Activated T-cell treated with anti-CD3 and anti-CD28 coated beads, Interleukin-2, amount 50 U/mL, for 48 hours (primary cell): ENCODE results near the gene NFIB.

Experiments used
- DNase-seq, 2 experiments: peaks; one replicate each; pipeline ENCODE4 v3.0.0-alpha.2; 2020

Gene NFIB

DNA sequence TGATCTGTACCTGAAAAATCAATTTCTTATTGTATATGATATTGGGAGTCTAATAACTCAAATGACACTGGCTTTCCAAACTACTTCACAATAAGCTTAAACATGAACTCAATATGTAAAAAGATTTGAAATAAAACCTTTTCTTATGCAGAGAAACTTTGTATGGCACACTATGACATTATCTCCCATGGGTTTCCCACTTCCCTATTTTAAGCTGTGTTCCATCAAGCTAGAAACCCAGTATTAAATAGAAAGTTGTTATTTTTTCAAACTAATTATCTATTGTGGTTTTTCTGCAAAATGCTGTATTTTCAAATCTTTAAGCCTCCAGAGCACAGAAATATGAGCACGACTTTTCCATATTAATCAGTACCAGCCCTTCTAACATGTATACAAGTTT lies 174.7 kb downstream of the NFIB start:
- DNase-seq: no peak

DNA sequence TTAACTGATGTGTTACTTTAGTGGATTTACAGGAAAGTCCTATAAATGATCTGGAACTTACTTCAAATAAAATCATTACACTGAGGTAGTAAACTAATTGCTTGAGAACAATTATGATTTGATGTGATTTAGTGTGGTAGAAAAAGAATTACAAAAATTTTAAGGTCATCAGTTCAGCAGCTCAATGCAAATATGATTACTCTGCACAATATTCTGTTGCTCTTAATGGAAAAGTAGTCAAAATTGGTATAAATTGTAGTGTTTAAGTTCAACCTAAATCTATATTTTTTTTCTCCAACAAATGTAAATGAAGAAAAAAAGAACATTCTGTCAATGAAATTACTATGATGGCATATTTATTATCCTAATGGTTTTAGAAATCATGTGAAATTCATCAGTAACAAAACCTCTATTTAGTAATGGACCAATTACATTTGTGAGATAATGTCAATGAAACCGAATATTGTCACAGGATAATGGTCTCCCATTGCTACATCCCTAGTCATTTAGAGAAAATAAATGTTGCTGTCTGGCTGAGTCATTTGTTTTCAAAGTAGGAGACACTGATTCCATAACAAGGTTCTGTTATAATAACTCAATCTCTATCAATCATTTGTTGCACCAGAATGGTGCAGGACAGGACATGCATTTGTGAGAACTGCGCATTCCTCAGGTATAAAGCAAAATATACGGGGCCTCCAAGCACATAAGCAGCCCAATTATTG lies 177.1 kb downstream of the NFIB start:
- DNase-seq: no peak

DNA sequence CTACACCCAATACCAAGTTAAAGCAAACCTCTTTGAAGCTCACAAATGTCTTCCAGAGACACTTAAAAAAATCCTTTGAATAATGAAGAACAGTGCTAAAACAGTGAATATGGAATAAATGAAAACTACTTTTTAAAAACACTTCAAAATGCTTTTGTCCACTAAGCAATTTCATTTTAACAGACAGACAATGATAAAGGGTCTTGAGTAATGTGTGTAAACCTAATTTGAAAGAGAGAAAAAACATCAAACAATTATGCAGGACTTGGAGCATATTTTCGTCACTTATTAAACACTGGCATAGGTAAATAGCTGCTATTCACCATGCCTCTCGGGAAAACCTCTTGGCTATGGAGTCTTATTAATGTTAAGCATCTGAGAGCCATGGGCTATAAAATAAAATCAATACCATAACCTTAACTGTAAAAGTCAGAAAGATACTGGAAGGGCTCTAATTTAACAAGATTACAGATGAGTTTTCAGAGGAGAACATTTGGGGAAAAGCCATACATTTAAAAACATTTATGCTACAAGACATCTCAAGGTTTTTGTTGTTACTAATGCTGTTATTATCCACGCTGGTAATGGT lies 177.8 kb downstream of the NFIB start:
- no peak for DNase-seq

DNA sequence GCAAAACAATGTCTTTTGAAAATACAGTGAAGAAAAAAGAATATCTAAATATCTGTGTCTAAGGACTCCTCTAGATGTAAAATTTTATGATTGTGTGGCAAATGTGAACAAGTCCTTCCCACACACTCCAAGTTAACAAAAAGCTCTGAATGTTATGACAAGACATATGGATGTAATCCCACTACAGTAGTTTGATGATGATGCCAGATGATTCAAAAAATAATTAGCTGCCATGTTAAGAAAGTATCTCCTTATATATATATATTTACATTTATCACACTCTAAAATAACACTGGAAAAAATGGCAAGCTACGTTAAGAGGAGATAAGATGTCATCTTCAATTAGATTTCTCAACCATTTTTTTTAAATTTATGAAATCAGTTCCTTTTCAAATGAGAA lies 178.5 kb downstream of the NFIB start:
- no peak for DNase-seq

DNA sequence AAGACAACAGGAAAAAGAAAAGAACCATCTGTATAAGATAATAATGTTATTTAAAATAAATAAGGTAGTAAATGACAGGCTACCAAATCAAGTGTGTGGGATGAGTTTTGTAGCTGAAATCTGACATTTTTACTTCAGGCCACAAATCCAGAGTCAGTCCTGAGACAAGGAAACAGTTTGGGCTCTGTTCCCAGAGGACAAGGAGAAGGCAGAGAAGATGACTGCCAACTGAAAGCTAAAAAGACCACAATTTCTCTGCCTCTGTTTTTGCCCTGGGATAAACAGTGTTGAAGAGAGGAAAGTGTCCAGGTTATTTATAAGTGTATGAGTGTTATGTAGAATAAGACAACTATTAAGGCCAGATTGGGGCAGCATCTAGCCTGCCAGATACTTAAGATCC lies 180.5 kb downstream of the NFIB start:
- DNase-seq: no peak

DNA sequence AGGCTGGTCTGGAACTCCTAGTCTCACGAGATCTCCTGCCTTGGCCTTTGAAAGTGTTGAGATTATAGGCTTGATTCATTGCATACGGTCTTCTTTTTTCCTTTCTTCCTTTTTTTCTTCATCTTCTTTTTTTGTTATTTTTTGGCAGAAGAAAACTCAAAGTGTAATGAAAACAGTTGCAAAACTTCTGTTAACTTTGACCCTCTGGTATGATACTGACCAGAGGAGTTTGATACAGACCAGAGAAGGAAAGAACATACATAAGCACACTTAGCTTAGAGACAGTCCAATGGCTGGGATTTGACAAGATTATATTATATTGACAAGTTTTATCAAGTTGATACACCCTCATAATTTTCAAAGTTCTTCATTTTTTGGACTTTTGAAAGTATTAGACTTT lies 181.2 kb downstream of the NFIB start:
- DNase-seq: no peak

DNA sequence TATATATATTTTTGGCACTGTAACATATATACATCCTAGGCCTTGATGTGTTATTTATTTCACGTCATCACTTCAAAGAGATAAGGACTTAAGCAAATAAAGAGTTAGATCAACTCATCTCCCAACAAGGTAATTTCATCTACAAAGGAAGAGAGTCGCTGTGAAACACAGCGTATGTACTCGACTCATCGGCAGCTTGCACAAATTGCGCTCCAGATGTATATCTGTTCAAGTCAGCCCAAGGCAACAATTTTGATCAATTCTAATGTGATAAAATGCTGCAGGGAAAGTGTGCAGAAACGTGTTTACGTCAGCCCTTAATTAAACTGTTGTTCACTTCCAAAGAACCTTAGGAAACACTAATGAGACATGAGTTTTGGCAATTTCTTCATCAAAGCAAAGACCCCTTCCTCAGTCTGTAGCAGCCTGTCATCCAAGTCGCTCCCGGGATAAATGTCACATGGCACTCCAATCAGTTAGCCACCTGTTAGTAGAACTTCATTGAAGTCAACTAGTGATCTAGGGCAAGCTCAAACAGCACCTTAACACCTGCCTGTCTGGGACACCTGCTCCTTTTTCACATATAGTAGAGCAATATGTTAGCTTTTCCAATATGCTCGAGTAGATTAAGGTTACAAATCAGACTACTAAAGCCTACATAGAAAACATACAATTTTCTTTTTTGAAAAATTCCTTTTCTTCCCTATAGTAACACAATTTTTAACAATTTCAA lies 182.4 kb downstream of the NFIB start:
- no peak for DNase-seq

DNA sequence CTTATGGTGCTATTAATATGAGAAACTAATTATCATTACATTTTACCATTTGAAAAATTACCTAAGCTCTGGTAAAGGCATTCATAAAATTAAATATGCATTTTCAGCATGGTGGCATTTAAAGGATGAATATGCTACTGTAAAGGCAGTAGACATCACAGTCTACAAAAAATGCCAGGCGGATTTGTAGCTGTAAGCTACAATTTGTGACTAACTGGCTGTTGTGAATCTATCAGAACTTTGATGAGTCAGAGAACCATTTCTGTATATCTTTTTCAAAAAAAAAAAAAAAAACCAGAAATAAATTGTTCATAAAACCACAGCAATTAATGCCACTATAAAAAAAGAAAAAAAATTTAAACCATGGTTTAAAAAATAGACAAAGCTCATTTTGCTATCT lies 186.3 kb downstream of the NFIB start:
- no peak for DNase-seq

DNA sequence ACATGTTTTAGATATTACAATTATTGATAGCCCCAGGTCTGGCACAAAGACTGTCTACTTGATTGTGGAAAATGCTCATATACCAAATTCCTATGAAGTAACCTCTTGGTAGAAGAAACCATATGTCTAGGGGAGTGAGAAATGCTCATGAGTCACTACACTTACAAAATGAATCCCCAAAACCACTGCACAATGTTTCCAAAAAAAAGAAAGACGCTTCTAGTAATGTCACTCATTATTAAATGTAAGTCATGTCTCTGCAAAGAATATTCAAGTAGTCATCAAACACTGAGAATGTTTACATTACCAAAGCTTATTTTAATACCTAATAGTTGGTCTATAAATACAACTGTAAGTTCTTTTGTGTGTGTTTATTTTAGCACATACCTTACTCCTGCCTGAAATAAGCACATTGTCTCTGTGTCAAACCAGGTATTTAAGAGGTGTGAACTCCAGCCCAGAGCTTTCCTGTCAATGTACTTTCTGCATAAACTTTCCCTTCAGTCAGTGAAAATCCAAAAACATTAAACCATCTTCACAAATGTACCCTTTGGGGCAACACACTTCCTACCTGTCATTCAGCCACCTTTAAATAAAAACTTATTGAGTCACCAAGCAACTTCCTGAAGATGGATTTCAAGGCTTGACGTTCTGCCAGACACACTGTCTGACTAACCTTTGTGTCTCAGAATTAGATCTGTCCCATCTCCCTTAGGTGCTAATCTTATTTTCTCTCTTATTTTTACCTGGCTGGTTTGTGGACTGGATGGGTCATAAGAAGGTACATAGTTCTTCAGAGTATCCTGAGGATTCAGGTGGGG lies 194.0 kb downstream of the NFIB start:
- no peak for DNase-seq

DNA sequence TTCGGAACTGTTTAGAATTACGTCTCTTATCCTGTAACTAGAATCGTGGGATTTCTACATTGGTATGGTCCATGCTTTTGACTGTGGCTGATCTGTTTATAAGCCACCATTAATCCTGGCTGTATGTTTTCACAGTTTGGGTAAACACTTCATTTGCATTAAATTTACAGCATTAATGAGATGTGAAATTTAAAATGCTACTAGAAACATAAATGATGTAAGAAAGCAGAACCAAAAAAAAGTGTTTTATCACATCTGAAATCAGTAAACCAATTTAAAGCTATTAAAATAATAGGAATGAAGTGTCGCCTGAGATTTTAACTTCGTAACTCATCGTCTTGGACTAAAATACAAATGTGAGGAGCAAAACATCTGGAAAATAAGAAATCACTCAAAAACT lies 201.7 kb downstream of the NFIB start:
- DNase-seq: no peak

DNA sequence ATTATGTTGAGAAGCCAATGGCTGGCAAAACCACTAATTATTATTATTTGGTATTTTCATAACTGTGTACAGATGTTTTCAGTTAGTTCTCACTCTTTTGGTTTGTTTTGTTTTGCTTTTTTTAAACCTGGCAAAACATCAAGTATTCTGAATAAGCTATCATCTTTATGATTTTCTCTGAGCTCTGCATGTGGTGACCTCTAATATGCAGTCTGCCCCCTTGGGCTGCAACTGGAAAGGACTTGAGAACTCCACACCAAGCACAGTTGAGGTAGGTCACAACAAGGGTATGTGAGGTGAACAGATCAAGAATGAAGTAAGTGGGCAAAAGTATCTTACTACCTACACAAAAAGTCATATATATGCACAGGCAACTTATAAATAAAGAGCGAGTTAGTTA lies 202.2 kb downstream of the NFIB start:
- DNase-seq: no peak

DNA sequence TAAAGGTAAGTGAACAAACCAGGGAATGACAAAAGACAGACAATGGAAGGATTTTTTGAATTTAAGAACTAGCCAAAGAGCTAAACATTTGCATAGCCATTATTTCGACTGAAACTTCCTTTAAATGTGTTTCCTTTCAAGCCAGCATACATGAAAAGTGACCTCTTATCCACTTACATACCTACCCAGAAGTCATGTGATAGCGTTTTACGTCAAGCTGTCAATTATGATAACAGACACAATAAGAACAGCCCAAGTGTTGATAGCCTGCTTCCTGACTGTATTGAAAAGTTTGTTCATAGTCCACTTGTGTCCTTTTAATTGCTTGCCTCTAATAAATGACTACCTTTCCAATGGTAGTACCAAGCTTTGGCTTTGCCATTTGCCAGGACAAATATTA lies 206.0 kb downstream of the NFIB start:
- DNase-seq: no peak

DNA sequence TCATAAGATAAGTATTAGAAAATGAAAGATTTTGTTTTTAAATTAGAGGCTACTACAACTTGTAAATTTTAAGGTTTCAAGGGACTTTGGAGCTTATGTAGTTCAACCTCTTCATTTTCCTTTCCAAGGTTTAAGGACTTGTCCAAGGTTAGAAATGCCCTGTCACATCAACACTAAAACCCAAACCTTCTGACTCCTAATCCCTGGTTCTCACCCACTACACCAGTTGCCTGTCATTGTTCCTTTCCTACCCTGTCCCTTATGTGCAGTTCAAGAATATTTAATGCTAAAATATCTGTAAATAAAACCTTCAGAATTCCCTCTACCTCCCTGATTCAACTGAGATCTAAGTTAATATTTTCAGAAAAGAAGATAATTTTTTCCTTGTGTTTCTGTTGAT lies 206.4 kb downstream of the NFIB start:
- no peak for DNase-seq

DNA sequence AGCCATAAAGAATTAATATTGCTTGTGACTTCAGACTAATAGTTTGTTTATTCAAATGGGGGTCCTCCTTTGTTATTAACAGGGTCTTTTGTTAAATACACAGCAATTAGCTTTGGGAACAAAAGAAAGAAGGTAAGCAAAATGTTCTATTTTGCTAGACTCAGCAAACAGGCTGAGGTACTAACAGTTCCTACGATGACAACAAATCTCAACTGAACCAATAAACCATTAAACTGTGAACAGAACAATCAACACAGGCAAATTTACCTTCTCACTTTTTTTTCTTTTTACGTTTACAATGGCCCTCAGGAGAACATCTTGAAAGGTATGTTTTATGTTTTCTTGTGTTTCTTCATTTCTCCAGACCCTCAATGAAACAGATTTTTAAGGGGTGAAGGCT lies 207.2 kb downstream of the NFIB start:
- no peak for DNase-seq

DNA sequence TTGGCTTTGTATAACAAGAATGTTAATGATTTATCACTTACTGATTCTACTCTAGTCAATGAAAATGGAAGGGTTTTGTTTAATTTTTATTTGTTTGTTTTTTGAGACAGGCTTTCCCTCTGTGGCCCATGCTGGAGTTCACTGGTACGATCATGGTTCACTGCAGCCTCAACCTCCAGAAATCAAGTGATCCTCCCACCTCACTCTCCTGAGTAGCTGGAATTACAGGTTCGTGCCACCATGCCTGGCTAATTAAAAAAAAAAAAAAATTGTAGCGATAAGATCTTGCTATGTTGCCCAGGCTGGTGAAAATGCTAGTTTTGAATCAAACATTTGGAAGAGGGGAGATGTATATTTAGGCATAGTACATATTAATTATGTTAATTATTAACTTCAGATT lies 209.4 kb downstream of the NFIB start:
- no peak for DNase-seq

DNA sequence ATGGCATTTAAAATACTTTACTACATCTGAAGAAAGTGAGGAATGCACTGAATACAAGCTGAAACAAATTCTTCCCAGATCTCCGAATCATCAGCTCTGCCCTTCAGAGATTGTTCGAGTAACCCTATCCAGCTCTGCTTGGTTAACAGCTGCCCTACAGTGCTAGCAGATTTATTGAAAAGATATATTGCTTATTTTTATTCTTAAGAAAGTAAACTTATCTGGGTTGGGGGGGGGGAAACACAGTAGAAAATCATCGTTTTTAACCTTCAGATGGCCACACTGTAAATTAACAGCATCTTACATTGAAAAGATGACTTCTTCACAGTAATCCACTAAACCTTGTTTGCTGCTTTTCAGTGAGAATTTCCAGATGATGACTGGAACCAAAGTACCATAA lies 210.8 kb downstream of the NFIB start:
- no peak for DNase-seq

DNA sequence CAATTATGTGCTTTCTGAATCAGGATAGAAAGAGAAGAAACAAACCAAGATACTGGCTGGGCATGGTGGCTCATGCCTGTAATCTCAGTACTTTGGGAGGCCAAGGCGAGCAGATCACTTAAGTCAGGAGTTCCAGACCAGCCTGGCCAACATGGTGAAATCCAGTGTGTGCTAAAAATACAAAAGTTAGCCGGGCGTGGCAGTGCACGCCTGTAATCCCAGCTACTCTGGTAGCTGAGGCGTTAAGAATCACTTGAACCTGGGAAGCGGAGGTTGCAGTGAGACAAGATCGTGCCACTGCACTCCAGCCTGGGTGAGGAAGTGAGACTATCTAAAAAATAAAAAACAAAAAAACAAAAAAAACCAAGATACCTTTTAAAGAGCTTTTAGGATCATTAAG lies 214.2 kb downstream of the NFIB start:
- DNase-seq: no peak

DNA sequence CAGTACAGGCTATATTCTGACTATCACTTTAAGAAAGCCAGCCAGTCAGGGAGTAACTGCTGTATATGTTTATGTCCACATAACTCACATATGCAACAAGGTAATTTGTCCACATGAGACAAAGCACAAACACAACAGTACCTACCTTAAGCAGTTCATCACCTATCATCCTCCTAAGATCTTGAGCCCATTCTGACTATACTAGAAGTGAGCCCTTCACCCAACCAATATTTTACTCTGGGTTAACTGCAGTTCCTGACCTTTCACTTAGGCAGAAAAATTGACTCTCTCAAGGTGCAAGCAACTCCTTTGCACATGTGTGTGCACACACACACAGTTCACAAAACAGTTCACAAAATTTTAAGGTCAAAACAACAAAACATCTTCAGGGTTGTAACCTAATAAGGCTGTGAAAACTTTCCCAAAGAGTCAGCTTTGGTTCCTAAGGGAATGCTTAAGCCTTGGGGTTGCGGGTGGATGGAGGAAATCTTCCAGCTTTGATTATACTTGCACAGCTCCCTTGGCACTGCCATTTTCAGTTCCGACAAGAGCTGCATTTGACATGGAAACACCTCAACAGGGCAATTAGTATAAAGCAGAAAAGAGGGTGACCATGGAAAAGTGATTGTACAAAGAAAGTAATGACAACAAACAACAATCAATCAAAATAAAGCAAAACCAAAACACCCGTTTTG lies 215.3 kb downstream of the NFIB start:
- no peak for DNase-seq

DNA sequence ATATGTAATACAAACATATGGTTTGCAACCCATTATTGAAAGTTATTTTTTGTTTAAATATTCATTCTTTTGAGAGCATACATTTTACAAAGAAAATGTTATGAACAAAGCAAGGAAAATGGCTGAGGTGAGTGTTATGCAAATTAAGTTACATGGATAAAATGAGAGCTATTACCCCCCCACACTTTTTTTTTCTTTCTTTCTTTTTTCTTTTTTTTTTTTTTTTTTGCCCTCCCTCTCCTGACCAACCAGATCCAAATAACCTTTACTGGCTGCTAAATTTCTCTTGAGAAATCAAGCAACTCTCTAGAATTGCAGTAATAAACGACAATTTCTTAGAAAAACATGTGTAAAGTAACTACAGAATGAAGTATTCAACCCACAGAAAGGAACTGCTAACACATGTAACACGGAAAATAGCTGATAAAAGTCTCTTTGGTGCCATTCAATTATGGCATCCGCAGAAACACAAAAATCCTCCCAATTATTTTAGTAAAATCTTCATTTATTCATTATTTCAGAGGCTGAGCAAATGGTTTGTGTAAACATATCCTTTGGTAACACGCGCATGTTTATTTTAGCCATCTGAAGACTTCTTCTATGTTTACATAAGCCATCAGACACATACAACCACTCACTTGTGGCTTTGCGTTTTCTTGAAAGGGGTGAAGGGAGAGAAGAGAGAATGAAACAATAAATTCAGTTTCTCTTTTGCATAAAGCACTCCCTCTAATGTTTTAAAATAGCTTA lies 216.1 kb downstream of the NFIB start:
- no peak for DNase-seq

DNA sequence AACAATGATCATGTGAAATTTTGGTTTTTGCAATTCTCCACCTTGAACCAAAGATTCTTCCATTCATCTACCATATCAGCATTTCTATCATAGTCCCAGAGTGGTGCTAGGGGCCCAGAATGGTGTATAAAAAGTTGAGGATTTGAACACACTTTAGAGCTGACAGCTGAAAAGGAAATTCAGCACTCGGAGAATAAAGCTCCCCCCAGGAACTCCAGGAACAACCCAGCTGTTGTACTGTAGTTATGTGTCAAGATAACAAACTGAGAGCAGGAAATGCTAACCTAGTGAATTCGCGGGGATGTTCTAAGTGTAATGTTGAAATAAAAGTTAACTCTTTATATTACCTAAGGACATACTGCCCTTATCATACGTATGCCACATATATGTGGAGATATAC lies 216.7 kb downstream of the NFIB start:
- no peak for DNase-seq

DNA sequence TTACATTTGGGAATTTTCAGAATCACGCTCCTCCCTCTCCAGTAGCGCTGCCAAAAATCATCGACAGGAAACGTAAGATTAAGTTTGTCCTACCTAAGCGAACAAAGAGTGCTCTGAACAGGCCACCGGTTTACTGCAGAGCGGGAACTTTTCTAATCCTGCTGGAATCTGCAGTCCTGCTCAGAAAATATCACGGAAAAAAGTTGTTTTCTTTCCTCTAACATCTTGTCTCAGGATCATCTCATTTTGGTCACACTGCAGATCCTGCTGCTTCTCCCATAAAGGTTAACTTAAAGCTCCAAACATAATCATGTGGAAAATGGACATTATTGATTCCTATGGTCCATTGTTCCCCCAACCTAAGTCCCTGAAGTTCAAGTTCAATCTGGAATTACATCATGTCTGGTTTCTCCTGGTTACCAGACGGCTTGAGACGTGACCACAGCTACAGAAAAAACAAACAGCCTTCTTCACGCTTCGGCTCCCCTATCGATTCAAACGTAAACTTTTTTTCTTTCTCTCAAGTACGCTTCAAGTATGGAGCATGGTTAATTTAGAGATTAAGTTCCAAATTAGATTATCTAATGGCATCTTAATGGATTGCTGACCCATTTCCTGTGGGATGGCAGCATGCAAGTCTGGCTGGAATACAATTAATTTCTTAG lies 217.6 kb downstream of the NFIB start:
- no peak for DNase-seq

DNA sequence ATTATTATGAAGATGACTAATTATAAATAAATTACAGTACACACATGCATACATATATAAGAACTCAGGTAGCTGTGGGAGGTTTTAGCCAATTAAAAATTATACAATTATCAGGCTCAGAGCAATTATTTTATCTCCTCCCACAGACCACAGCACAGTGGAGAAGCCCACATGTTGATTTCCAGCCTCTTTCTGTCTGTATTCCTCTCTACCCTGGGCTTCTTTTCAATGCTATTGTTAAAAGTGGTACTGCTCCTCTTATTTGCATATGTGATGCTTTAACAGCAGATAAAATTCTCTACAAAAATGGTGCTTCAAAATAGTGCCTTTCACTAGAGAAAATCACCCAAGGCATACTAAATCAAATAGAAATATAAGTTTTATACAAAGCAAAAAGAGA lies 218.7 kb downstream of the NFIB start:
- DNase-seq: no peak
